H9 (cell line): ENCODE data around the gene FRAS1. TPM values are rescaled to one million over a fixed set of nuclear protein-coding genes. Genes with fewer than 3 reads are reported as not detected.

Experiments used
- DNase-seq: peaks from one replicate; pipeline ENCODE4 v3.0.0-alpha.2; 2017
- H2AFZ ChIP-seq: one replicate; pipeline ENCODE4 v1.6.1; 2013; ENCODE audit warnings: mild to moderate bottlenecking, low read length, control low read depth, moderate library complexity
- H2AK5ac ChIP-seq: 2 replicates; pipeline ENCODE4 v1.6.1; 2013; ENCODE audit warnings: low read length, control low read depth, mixed read lengths; ENCODE audit not compliant: insufficient read length
- H2BK120ac ChIP-seq: one replicate; pipeline ENCODE4 v1.6.1; 2013; ENCODE audit warnings: low read depth, mild to moderate bottlenecking, low read length, control low read depth, inconsistent platforms; ENCODE audit not compliant: poor library complexity, severe bottlenecking
- H2BK12ac ChIP-seq: 2 replicates; pipeline ENCODE4 v1.6.1; 2013; ENCODE audit warnings: low read length, control low read depth, mixed read lengths, low read depth; ENCODE audit not compliant: insufficient read length
- H2BK15ac ChIP-seq: 2 replicates; pipeline ENCODE4 v1.6.1; 2013; ENCODE audit warnings: low read depth, low read length, control low read depth
- H2BK20ac ChIP-seq: one replicate; pipeline ENCODE4 v1.6.1; 2013; ENCODE audit warnings: low read depth, mild to moderate bottlenecking, low read length, control low read depth, inconsistent platforms; ENCODE audit not compliant: poor library complexity, severe bottlenecking
- H2BK5ac ChIP-seq: 2 replicates; pipeline ENCODE4 v1.6.1; 2013; ENCODE audit warnings: low read length, control low read depth, mixed read lengths; ENCODE audit not compliant: insufficient read length
- H3K14ac ChIP-seq: 2 replicates; pipeline ENCODE4 v1.6.1; 2013; ENCODE audit warnings: low read length, control low read depth; ENCODE audit not compliant: insufficient read depth
- H3K18ac ChIP-seq: 2 replicates; pipeline ENCODE4 v1.6.1; 2013; ENCODE audit warnings: low read depth, mild to moderate bottlenecking, mixed read lengths, low read length, control low read depth; ENCODE audit not compliant: insufficient read length
- H3K23ac ChIP-seq: 2 replicates; pipeline ENCODE4 v1.6.1; 2013; ENCODE audit warnings: low read length, control low read depth, mixed read lengths, low read depth; ENCODE audit not compliant: insufficient read length
- H3K23me2 ChIP-seq: 2 replicates; pipeline ENCODE4 v1.6.1; 2013; ENCODE audit warnings: low read depth, mild to moderate bottlenecking, mixed read lengths, low read length, control low read depth; ENCODE audit not compliant: insufficient read length, poor library complexity, severe bottlenecking
- H3K27ac ChIP-seq: 2 replicates; pipeline ENCODE4 v1.5.1; 2013; ENCODE audit warnings: low read length, control low read depth, mixed read lengths, low read depth; ENCODE audit not compliant: insufficient read length
- H3K27me3 ChIP-seq: 2 replicates; pipeline ENCODE4 v1.6.1; 2013; ENCODE audit warnings: low read length, control low read depth, inconsistent platforms; ENCODE audit not compliant: insufficient read depth
- H3K4ac ChIP-seq: 2 replicates; pipeline ENCODE4 v1.6.1; 2013; ENCODE audit warnings: low read depth, mild to moderate bottlenecking, control low read depth, inconsistent platforms, low read length, moderate library complexity
- H3K4me1 ChIP-seq: 2 replicates; pipeline ENCODE4 v1.6.1; 2013; ENCODE audit warnings: low read length, control low read depth, inconsistent platforms; ENCODE audit not compliant: insufficient read depth
- H3K4me2 ChIP-seq: 2 replicates; pipeline ENCODE4 v1.6.1; 2013; ENCODE audit warnings: low read length, control low read depth, mixed read lengths; ENCODE audit not compliant: insufficient read length, insufficient read depth
- H3K56ac ChIP-seq: 2 replicates; pipeline ENCODE4 v1.6.1; 2013; ENCODE audit warnings: low read depth, mild to moderate bottlenecking, mixed read lengths, low read length, control low read depth; ENCODE audit not compliant: insufficient read length
- H3K79me1 ChIP-seq: 2 replicates; pipeline ENCODE4 v1.6.1; 2013; ENCODE audit warnings: low read depth, mild to moderate bottlenecking, moderate library complexity, low read length, control low read depth, inconsistent platforms; ENCODE audit not compliant: insufficient read depth, poor library complexity, severe bottlenecking
- H3K79me2 ChIP-seq: 2 replicates; pipeline ENCODE4 v1.6.1; 2013; ENCODE audit warnings: low read length, control low read depth, inconsistent platforms; ENCODE audit not compliant: insufficient read depth
- H3K9ac ChIP-seq: 2 replicates; pipeline ENCODE4 v1.6.1; 2013; ENCODE audit warnings: low read length, control low read depth, mixed read lengths; ENCODE audit not compliant: insufficient read length; ENCODE audit errors: extremely low read depth
- H3K9me3 ChIP-seq: one replicate; pipeline ENCODE4 v1.6.1; 2013; ENCODE audit warnings: low read depth, low read length, inconsistent platforms; ENCODE audit not compliant: control insufficient read depth
- H3T11ph ChIP-seq: one replicate; pipeline ENCODE4 v1.6.1; 2013; ENCODE audit warnings: mild to moderate bottlenecking, low read length, control low read depth, inconsistent platforms
- H4K20me1 ChIP-seq: one replicate; pipeline ENCODE4 v1.6.1; 2013; ENCODE audit not compliant: control insufficient read depth, insufficient read length, insufficient read depth
- H4K5ac ChIP-seq: 2 replicates; pipeline ENCODE4 v1.6.1; 2013; ENCODE audit warnings: low read depth, mild to moderate bottlenecking, mixed read lengths, low read length, control low read depth; ENCODE audit not compliant: insufficient read length
- H4K8ac ChIP-seq: replicated peaks from 2 replicates; pipeline ENCODE4 v1.6.1; 2013; ENCODE audit warnings: low read length, control low read depth, mixed read lengths, low read depth; ENCODE audit not compliant: insufficient read length
- H4K91ac ChIP-seq: 2 replicates; pipeline ENCODE4 v1.6.1; 2013; ENCODE audit warnings: low read depth, mild to moderate bottlenecking, moderate library complexity, mixed read lengths, low read length, control low read depth; ENCODE audit not compliant: insufficient read length
- H3K27ac Mint-ChIP-seq, 3 experiments: 2 replicates in 2 of 3; 3 replicates in 1 of 3; pipeline ENCODE4 v1.8.0; 2020 to 2021; ENCODE audit warnings: mixed read lengths in 3 of 3, mild to moderate bottlenecking in 1 of 3, moderate library complexity in 1 of 3
- H3K27me3 Mint-ChIP-seq: 2 replicates; pipeline ENCODE4 v1.8.0; 2021; ENCODE audit warnings: low read depth, mild to moderate bottlenecking, moderate library complexity, mixed read lengths
- H3K36me3 Mint-ChIP-seq, 3 experiments: 2 replicates in 2 of 3; 3 replicates in 1 of 3; pipeline ENCODE4 v1.8.0; 2020 to 2021; ENCODE audit warnings: low read depth in 3 of 3, mixed read lengths in 3 of 3; ENCODE audit not compliant: insufficient read depth in 1 of 3
- H3K4me1 Mint-ChIP-seq, 2 experiments: 2 replicates each; pipeline ENCODE4 v1.8.0; 2020; ENCODE audit warnings: mixed read lengths in 2 of 2
- H3K4me3 Mint-ChIP-seq, 2 experiments: 2 replicates in 1 of 2; 3 replicates in 1 of 2; pipeline ENCODE4 v1.8.0; 2020 to 2021; ENCODE audit warnings: mild to moderate bottlenecking in 2 of 2, mixed read lengths in 2 of 2, moderate library complexity in 1 of 2
- H3K9me3 Mint-ChIP-seq, 2 experiments: 2 replicates in 1 of 2; 3 replicates in 1 of 2; pipeline ENCODE4 v1.8.0; 2020; ENCODE audit warnings: mild to moderate bottlenecking in 2 of 2, mixed read lengths in 2 of 2, moderate library complexity in 1 of 2
- WGBS: extraction: QIAGEN DNeasy Blood & Tissue Kit; methylation state at CpG from one replicate; pipeline ENCODE4 v1.1.7; 2013; ENCODE audit warnings: missing lambda C conversion rate, low lambda C conversion rate, mixed read lengths; ENCODE audit not compliant: insufficient read length; ENCODE audit errors: extremely low coverage; 5-methylcytosine and 5-hydroxymethylcytosine counted together
- total RNA-seq: library from RNA; stranded (reverse); gene quantifications from 2 replicates; pipeline ENCODE4 v1.2.1, GENCODE V29; 2021
- TF ChIP-seq, protein P1 (sequence below): fragments of 200-600 bp; sonication (generic); conservative IDR thresholded peaks from 3 replicates; pipeline ENCODE4 v1.8.0; 2021; ENCODE audit warnings: antibody characterized with exemption, mild to moderate bottlenecking

FRAS1 gene
- total RNA-seq, 1 experiment from 2014 or later = 58.5 TPM

DNA sequence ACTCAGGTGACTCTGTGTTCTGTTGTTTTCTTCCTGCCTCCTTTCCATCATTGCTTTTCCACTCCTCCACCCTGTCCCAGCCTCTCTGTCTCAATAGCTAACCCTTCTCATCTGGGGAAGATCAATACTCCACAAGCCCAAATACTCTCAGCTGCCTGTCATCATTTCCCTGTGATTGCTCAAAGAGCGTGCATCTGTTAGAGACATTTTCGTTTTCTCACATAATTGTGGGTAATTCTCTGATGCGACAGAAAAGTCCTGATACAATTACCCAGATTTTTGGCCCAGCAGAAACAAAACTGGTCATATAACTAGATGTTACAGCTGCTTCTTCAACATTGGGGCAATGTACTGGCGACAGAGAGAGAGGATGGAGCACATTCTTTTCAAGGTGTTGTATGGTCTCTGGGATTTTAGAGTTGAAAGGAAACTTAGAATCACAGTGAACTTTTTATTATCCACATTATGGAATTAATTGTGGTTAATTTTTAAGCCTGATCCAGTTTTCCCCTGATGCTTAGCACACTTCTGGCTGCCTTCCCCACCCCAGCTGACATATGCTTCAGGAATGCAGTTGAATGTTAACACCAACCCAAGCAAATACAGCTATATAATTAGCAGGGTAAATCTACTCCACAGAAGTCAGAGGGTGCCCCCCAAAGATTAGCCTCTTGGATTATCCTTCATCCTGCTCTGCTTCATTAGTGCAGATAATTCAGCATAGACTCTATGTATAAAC is 323.0 kb downstream of the FRAS1 start:
- Histone ChIP-seq H2BK120ac (no peak overlapping the region), H3K14ac (no peak overlapping the region), H3K4ac (no peak overlapping the region), H3K18ac (no peak overlapping the region), H2BK5ac (no peak overlapping the region), H4K20me1 (no peaks in the 10 kb centered on the region), H2AK5ac (no peak overlapping the region), H3K23me2 (no peaks in the 10 kb centered on the region), H3K9me3 (no peaks in the 10 kb centered on the region), H4K91ac (no peak overlapping the region), H3T11ph (no peak overlapping the region), H3K56ac (no peak overlapping the region), H2BK15ac (no peak overlapping the region), H3K4me1 (no peaks in the 10 kb centered on the region), H4K5ac (no peak overlapping the region), H3K23ac (no peak overlapping the region), H3K27me3 (no peaks in the 10 kb centered on the region), H3K79me1 (peaks cover 3% of the 10 kb centered on the region), H3K4me2 (no peak overlapping the region), H3K79me2 (no peaks in the 10 kb centered on the region), H3K27ac (no peak overlapping the region), H3K9ac (no peak overlapping the region), H2AFZ (no peak overlapping the region), H2BK12ac (no peak overlapping the region), H4K8ac (no peak overlapping the region), H2BK20ac (no peak overlapping the region)
- no peak overlapping the region for H3K4me3 Mint-ChIP-seq
- DNase-seq = no peak
- H3K27me3 Mint-ChIP-seq = no peaks in the 10 kb centered on the region
- no peaks in the 10 kb centered on the region for H3K9me3 Mint-ChIP-seq
- H3K36me3 Mint-ChIP-seq = peaks cover 14 to 67% (median 47%) of the 10 kb centered on the region in 3 experiments; a peak in 6 of 7 replicates
- WGBS = no CpG with 5 or more reads among the region's 4 CpGs
- TF ChIP-seq, protein P1, sequence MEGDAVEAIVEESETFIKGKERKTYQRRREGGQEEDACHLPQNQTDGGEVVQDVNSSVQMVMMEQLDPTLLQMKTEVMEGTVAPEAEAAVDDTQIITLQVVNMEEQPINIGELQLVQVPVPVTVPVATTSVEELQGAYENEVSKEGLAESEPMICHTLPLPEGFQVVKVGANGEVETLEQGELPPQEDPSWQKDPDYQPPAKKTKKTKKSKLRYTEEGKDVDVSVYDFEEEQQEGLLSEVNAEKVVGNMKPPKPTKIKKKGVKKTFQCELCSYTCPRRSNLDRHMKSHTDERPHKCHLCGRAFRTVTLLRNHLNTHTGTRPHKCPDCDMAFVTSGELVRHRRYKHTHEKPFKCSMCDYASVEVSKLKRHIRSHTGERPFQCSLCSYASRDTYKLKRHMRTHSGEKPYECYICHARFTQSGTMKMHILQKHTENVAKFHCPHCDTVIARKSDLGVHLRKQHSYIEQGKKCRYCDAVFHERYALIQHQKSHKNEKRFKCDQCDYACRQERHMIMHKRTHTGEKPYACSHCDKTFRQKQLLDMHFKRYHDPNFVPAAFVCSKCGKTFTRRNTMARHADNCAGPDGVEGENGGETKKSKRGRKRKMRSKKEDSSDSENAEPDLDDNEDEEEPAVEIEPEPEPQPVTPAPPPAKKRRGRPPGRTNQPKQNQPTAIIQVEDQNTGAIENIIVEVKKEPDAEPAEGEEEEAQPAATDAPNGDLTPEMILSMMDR = no peak
- H3K27ac Mint-ChIP-seq = no peak overlapping the region
- H3K4me1 Mint-ChIP-seq = no peaks in the 10 kb centered on the region
